Tibial nerve (tissue), 4 donors: ENCODE measurements around the gene FRK.

Experiments used
- CTCF ChIP-seq, 5 experiments: fragments of 200-600 bp in 3 of 5; fragments of 450-650 bp in 2 of 5; sonication (generic) in 3 of 5; IDR thresholded peaks; one replicate each; pipeline ENCODE4 v1.5.1; 2016 to 2019; ENCODE audit warnings: antibody characterized with exemption in 5 of 5, mild to moderate bottlenecking in 3 of 5, moderate library complexity in 2 of 5
- EP300 ChIP-seq, 2 donors: sonication (generic); formaldehyde crosslinking; IDR thresholded peaks; one replicate each; pipeline ENCODE4 v1.6.1; 2017; ENCODE audit warnings: antibody characterized with exemption in 2 of 2, mild to moderate bottlenecking in 1 of 2

GRCh38 chr6:116094041-116094440 is 33.4 kb upstream of the FRK start:
- no peak for TF ChIP-seq EP300 (IDR thresholded peaks at IDR 0.05)
- no peak for TF ChIP-seq CTCF (IDR thresholded peaks at IDR 0.05)
